Mucosa of rectum (tissue), 2 donors: ENCODE measurements around the gene CEP57.
"Not testable (repeated sequence)": the region's sequence is repeated elsewhere in the genome, so short reads cannot be mapped to it uniquely, and the experiment has no call there.

Source experiments
- H3K27ac ChIP-seq, 2 donors: one replicate each; pipeline ENCODE4 v1.7.0; 2013; ENCODE audit warnings: inconsistent platforms in 2 of 2, low read depth in 2 of 2, low read length in 2 of 2
- H3K27me3 ChIP-seq, 2 donors: one replicate each; pipeline ENCODE4 v1.7.0; 2013; ENCODE audit warnings: low read length in 2 of 2; ENCODE audit not compliant: control insufficient read depth in 2 of 2, insufficient read depth in 2 of 2
- H3K36me3 ChIP-seq, 2 donors: one replicate each; pipeline ENCODE4 v1.7.0; 2013; ENCODE audit warnings: low read length in 2 of 2; ENCODE audit not compliant: control insufficient read depth in 2 of 2, insufficient read depth in 2 of 2
- H3K4me1 ChIP-seq, 2 donors: one replicate each; pipeline ENCODE4 v1.7.0; 2013; ENCODE audit warnings: low read length in 2 of 2, mild to moderate bottlenecking in 1 of 2; ENCODE audit not compliant: control insufficient read depth in 2 of 2, insufficient read depth in 2 of 2
- H3K4me3 ChIP-seq, 2 donors: one replicate each; pipeline ENCODE4 v1.7.0; 2013; ENCODE audit warnings: low read length in 2 of 2
- H3K9ac ChIP-seq, 2 donors: one replicate each; pipeline ENCODE4 v1.7.0; 2013; ENCODE audit warnings: low read length in 2 of 2, low read depth in 1 of 2, mild to moderate bottlenecking in 1 of 2
- H3K9me3 ChIP-seq, 2 donors: one replicate each; pipeline ENCODE4 v1.7.0; 2013; ENCODE audit warnings: low read length in 2 of 2; ENCODE audit not compliant: control insufficient read depth in 2 of 2
- donor health status: healthy.
- donor health status: Normal muscosa, but diverticular disease.

CEP57 gene

DNA sequence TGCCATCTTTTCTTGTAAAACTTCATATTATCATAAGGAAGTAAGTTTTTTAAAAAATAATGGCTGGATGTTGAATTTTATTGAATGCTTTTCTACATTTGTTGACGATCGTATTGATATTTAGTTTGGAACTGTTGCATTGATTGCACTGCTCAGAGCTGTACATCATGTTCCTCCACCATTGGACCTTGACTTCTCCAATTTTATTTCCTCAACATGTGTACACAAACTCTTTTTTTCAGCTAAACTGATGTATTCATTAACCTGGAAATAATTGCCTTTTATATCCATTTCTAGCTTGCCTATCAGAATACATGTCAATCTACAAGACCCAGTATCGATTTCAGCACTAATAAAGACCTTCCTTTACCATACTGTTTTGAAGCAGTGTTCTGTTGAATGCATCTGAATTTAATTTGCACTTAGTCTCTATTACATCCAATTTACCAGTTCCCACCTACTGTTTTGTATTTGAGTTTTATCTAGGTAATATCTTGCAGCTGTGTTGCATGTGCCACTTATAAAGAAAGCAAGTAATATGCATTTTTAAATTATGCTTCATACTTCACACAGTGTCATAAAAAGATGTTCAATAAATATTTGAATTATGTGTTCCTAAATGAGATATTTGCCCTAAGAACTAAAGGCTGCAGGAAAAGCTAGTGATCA is 5.5 kb downstream of the CEP57 start:
- peaks cover 8 to 9% of the 10 kb centered on the region in 2 donors for H3K36me3 ChIP-seq
- H3K27ac ChIP-seq: no peak overlapping the region
- H3K4me3 ChIP-seq: no peak overlapping the region
- H3K9me3 ChIP-seq: no peaks in the 10 kb centered on the region
- no peak overlapping the region for H3K9ac ChIP-seq
- peaks cover 3 to 12% of the 10 kb centered on the region in 2 donors for H3K4me1 ChIP-seq
- no peaks in the 10 kb centered on the region for H3K27me3 ChIP-seq

DNA sequence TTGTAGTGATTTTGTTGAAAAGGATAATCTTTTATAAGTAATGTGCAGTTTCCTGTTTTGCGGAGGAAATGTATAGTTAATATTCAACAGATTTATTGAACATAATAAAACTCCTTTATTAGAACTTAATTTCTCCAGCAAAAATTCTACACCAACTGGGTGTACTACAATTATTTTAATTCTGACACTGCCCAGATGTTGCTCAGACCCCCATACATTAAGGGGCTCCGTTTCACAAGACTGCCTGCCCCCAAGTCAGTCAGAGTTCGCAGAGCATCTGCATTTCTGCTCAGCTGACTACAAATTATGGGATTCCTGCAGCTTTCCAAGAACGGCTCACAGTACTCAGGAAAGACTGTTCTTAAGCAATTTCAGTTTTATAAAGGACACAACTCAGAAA is 6.2 kb downstream of the CEP57 start:
- peaks cover 8 to 12% of the 10 kb centered on the region in 2 donors for H3K36me3 ChIP-seq
- no peaks in the 10 kb centered on the region for H3K27me3 ChIP-seq
- H3K9ac ChIP-seq: no peak overlapping the region
- H3K4me3 ChIP-seq: no peak overlapping the region
- H3K9me3 ChIP-seq: no peaks in the 10 kb centered on the region
- H3K27ac ChIP-seq: no peak overlapping the region
- peaks cover 1 to 8% of the 10 kb centered on the region in 2 donors for H3K4me1 ChIP-seq

DNA sequence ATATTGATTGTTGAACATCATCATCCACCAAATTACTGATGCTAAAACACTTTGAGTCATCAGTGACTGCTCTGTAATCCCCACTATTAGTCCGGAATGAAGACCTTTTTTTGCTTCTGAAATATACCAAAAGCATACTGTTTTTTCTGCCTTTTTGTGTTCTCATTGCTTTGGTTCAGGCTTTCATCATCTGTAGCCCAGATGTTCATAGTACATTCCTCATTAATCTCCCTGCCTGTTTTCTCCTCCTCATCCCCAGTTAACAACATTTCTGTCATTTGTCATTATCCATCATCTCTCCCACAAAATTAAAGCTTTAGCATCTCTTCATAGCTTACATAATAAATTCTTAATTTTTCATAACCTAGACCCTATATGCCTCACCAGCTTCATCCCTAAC is 9.2 kb downstream of the CEP57 start:
- no peaks in the 10 kb centered on the region for H3K9me3 ChIP-seq
- H3K36me3 ChIP-seq: peaks cover 12 to 13% of the 10 kb centered on the region in 2 donors
- H3K4me1 ChIP-seq: no peaks in the 10 kb centered on the region
- no peak overlapping the region for H3K4me3 ChIP-seq
- H3K27me3 ChIP-seq: no peaks in the 10 kb centered on the region
- H3K27ac ChIP-seq: no peak overlapping the region
- no peak overlapping the region for H3K9ac ChIP-seq

DNA sequence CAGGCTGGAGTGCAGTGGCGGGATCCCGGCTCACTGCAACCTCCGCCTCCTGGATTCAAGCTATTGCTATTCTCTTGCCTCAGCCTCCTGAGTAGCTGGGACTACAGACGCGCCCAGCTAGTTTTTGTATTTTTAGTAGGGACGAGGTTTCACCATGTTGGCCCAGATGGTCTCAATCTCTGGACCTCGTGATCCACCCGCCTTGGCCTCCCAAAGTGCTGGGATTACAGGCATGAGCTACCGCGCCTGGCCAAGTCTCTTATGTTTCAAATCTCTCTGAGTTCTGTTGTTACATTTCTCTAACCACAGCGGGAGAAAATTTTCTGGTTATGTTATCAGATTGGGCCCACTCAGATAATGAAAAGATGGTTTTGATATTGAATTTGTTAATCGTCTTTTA is 10.1 kb downstream of the CEP57 start:
- no peak overlapping the region for H3K27ac ChIP-seq
- H3K27me3 ChIP-seq: no peaks in the 10 kb centered on the region
- H3K9ac ChIP-seq: no peak overlapping the region
- H3K4me1 ChIP-seq: no peaks in the 10 kb centered on the region
- peaks cover 12 to 13% of the 10 kb centered on the region in 2 donors for H3K36me3 ChIP-seq
- no peaks in the 10 kb centered on the region for H3K9me3 ChIP-seq
- H3K4me3 ChIP-seq: no peak overlapping the region

DNA sequence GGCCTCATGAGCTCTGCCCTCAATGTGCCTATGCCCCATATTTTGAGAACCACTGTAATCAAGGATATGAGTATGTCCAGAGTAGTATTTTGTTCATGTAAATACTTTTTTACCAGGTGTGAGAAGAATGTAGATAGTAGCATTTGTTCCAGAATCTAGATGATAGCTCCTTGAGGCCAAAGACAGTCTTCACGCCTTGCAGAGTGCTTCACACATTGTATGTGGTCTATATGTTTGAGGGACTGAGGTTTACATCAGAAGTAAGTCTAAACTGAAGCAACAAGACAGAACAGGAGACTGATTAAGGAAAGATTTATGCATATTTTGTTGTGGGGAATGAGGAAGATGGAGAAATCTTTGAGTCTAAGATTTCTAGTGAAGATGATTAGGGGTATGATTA is 12.5 kb downstream of the CEP57 start:
- Histone ChIP-seq H3K9me3 (no peaks in the 10 kb centered on the region), H3K4me3 (no peak overlapping the region), H3K4me1 (no peaks in the 10 kb centered on the region), H3K27ac (no peak overlapping the region), H3K9ac (no peak overlapping the region), H3K36me3 (peaks cover 12 to 19% of the 10 kb centered on the region in 2 donors), H3K27me3 (no peaks in the 10 kb centered on the region)

DNA sequence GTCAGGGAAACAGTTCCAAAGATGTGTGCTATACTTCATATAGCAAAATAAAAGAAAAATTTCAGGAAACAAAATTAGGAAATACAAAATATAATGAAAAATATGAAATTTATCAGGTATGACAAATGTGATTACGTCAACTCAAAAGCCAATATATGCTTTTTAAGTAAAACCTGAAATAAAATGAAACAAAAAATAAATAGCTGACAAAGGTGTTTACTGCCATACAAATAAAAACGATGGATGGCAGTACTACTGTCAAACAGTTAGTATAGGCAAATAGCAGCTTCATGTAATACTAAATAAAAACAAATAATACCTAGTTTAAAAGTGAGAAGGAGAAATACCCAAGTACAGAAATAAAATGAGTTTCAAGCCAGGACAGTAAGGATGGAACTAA is 13.7 kb downstream of the CEP57 start:
- Histone ChIP-seq H3K9me3 (no peaks in the 10 kb centered on the region), H3K4me1 (no peaks in the 10 kb centered on the region), H3K9ac (no peak overlapping the region), H3K4me3 (no peak overlapping the region), H3K36me3 (peaks cover 12 to 19% of the 10 kb centered on the region in 2 donors), H3K27me3 (no peaks in the 10 kb centered on the region), H3K27ac (no peak overlapping the region)

DNA sequence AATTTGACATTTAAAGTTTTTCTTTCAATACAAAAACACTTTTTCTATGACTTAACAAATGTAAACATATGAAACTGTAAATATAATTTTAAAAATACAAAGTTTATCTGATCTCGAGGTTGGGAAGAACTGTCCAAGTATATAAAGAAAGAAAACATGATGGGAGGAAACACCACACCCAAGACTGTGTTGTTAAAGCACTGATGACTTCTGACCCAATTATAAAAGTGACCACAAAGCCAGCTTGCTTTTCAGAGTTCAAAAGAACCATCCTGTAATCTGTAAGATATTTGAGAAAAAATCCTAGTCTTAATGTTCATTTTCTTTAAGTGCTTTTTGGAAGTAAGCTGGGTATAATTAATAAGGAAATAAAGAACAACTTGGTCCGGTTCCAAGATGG is 15.6 kb downstream of the CEP57 start:
- Histone ChIP-seq H3K27me3 (no peaks in the 10 kb centered on the region), H3K4me1 (no peaks in the 10 kb centered on the region), H3K36me3 (peaks cover 3 to 11% of the 10 kb centered on the region in 2 donors), H3K27ac (no peak overlapping the region), H3K9me3 (no peaks in the 10 kb centered on the region), H3K4me3 (no peak overlapping the region), H3K9ac (no peak overlapping the region)

DNA sequence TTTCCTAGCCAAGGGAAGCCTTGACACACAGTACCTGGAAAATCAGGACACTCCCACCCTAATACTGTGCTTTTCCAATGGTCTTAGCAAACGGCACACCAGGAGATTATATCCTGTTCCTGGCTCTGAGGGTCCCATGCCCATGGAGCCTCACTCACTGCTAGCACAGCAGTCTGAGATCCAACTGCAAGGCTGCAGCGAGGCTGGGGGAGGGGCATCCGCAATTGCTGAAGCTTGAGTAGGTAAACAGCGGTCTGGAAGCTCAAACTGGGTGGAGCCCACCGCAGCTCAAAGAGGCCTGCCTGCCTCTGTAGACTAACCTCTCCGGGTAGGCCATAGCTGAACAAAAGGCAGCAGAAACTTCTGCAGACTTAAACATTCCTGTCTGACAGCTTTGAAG is 16.2 kb downstream of the CEP57 start:
- H3K9me3 ChIP-seq, H3K27me3 ChIP-seq, H3K9ac ChIP-seq, H3K4me1 ChIP-seq, H3K4me3 ChIP-seq, H3K27ac ChIP-seq: not testable (repeated sequence)
- H3K36me3 ChIP-seq: peaks cover 0 to 11% of the 10 kb centered on the region in 2 donors

DNA sequence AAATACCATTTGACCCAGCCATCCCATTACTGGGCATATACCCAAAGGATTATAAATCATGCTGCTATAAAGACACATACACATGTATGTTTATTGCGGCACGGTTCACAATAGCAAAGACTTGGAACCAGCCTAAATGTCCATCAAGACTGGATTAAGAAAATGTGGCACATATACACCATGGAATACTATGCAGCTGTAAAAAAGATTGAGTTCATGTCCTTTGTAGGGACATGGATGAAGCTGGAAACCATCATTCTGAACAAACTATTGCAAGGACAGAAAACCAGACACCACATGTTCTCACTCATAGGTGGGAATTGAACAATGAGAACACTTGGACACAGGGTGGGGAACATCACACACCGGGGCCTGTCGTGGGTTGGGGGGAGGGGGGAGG is 20.8 kb downstream of the CEP57 start:
- H3K36me3 ChIP-seq, H3K4me3 ChIP-seq, H3K27me3 ChIP-seq, H3K9me3 ChIP-seq, H3K27ac ChIP-seq, H3K4me1 ChIP-seq, H3K9ac ChIP-seq: not testable (repeated sequence)

DNA sequence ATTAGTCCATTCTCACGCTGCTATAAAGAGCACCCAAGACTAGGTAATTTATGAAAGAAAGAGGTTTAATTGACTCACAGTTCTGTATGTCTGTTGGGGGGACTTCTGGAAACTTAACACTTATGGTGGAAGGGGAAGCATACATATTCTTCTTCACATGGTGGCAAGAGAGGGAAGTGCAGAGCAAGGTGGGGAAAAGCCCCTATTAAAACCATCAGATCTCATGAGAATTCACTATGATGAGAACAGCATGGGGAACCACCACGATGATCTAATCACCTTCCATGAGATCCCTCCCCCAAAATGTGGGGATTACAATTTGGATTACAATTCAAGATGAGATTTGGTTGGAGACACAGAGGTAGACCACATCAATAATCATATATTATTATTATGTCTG is 25.7 kb downstream of the CEP57 start:
- no peak overlapping the region for H3K9ac ChIP-seq
- H3K36me3 ChIP-seq: peaks cover 13 to 14% of the 10 kb centered on the region in 2 donors
- H3K27me3 ChIP-seq: no peaks in the 10 kb centered on the region
- no peak overlapping the region for H3K27ac ChIP-seq
- no peak overlapping the region for H3K4me3 ChIP-seq
- no peaks in the 10 kb centered on the region for H3K9me3 ChIP-seq
- H3K4me1 ChIP-seq: no peaks in the 10 kb centered on the region

DNA sequence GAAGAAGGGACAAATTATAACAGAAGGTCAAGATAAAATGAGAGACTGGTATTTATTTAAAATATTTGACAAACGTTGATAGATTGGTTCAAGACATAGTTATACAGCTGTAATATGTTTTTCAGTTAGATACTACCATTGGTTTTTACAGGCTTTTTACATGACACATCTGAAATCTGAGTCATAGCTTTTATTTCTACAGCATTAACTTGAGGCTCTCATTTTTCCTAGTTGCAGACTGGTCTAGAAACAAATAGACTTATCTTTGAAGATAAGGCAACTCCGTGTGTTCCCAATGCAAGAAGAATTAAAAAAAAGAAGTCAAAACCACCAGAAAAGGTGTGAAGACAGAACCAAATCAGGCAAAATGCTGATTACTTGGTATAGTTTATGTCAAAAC is 31.3 kb downstream of the CEP57 start:
- no peaks in the 10 kb centered on the region for H3K9me3 ChIP-seq
- H3K4me3 ChIP-seq: no peak overlapping the region
- no peaks in the 10 kb centered on the region for H3K4me1 ChIP-seq
- peaks cover 16 to 17% of the 10 kb centered on the region in 2 donors for H3K36me3 ChIP-seq
- H3K27ac ChIP-seq: no peak overlapping the region
- H3K27me3 ChIP-seq: no peaks in the 10 kb centered on the region
- no peak overlapping the region for H3K9ac ChIP-seq
